Measurements from ENCODE around the gene SH3BP5L.

SH3BP5L gene

GRCh38 chr1:248776991-248777390, 48.7 kb downstream of the SH3BP5L start:
- no peak for DNase-seq (ENCODE audit: low spot score)

DNA sequence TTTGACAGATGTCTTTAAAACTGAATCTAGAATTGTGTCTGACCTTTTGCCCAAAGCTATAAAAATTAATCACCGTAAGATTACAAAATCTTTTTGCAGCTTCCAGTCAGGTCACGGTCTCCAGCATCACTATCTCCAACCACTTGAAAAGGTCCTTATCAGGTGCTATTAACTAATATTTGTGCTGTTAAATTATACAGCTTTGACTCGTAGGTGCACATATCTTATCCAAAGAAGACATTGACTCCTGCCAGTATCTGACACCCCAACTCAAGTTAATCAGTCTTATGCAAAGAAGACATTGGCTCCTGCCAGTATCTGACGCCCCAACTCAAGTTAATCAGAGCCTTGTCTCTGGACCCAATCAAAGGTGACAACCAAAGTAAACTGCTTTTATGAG, 50.3 kb downstream of the SH3BP5L start:
- no peak for DNase-seq (ENCODE audit: low spot score)
